Measurements from ENCODE around the gene SSTR3.

DNA sequence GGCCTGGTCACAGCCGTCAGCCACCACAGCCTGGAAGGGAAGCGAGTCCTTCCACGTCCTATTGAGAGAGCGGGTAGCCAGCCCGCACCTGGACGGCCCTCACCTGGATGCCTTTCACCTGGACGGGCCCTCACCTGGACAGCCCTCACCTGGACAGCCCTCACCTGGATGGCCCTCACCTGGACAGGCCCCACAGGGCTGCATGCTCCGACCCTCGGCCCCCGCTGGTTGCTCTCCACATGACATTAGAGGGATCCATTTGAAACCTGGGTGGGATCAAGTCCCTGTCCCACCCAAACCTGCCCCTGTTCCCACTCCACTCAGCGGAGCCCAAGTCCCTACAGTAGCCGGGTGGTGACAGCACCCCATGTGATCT is 27.9 kb downstream of the SSTR3 start:
- TF ChIP-seq, protein P1, sequence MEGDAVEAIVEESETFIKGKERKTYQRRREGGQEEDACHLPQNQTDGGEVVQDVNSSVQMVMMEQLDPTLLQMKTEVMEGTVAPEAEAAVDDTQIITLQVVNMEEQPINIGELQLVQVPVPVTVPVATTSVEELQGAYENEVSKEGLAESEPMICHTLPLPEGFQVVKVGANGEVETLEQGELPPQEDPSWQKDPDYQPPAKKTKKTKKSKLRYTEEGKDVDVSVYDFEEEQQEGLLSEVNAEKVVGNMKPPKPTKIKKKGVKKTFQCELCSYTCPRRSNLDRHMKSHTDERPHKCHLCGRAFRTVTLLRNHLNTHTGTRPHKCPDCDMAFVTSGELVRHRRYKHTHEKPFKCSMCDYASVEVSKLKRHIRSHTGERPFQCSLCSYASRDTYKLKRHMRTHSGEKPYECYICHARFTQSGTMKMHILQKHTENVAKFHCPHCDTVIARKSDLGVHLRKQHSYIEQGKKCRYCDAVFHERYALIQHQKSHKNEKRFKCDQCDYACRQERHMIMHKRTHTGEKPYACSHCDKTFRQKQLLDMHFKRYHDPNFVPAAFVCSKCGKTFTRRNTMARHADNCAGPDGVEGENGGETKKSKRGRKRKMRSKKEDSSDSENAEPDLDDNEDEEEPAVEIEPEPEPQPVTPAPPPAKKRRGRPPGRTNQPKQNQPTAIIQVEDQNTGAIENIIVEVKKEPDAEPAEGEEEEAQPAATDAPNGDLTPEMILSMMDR (IDR thresholded peaks at IDR 0.05), result no peak
- no peak for TF ChIP-seq POLR2A (IDR thresholded peaks at IDR 0.05)

All from testis (tissue), 2 donors.